NCI-H2107 (cell line): ENCODE results near the gene SLC7A6.

Source experiments
- DNase-seq: peaks from one replicate; lab custom pipeline; 2025; lab: John Stamatoyannopoulos, UW

SLC7A6 gene

GRCh38 chr16:68306633-68307032 is 42.3 kb downstream of the SLC7A6 start:
- no peak for DNase-seq

GRCh38 chr16:68309799-68310198 is 45.5 kb downstream of the SLC7A6 start:
- no peak for DNase-seq

GRCh38 chr16:68310437-68310773 is 46.1 kb downstream of the SLC7A6 start:
- no peak for DNase-seq

GRCh38 chr16:68310774-68311511 is 46.6 kb downstream of the SLC7A6 start, which contains the start of the genes PRMT7 and SLC7A6OS:
Gene PRMT7, plus strand, starts transcription at chr16:68311019. Its CDS starts 4,961 bp downstream, at chr16:68315980.
Gene SLC7A6OS, minus strand, starts transcription at chr16:68310946. Its CDS starts 20 bp downstream, at chr16:68310926.
- DNase-seq, result peak; percentile 91

GRCh38 chr16:68313116-68313515 is 48.8 kb downstream of the SLC7A6 start:
- no peak for DNase-seq

- DNase-seq, result no peak
Observed at GRCh38 chr16:68319185-68319908, 55.0 kb downstream of the SLC7A6 start.

- DNase-seq, result no peak
Observed at GRCh38 chr16:68324336-68324735, 60.0 kb downstream of the SLC7A6 start.

- no peak for DNase-seq
Observed at GRCh38 chr16:68324780-68325357, 60.5 kb downstream of the SLC7A6 start.

GRCh38 chr16:68328151-68328859 is 64.0 kb downstream of the SLC7A6 start:
- peak; percentile 79 for DNase-seq

- DNase-seq, result no peak
Observed at GRCh38 chr16:68328860-68329390, 64.6 kb downstream of the SLC7A6 start.

- DNase-seq, result no peak
Observed at GRCh38 chr16:68331879-68332410, 67.6 kb downstream of the SLC7A6 start.

GRCh38 chr16:68332411-68333121 is 68.2 kb downstream of the SLC7A6 start:
- no peak for DNase-seq

GRCh38 chr16:68335175-68335574 is 70.8 kb downstream of the SLC7A6 start:
- no peak for DNase-seq

GRCh38 chr16:68338326-68339119 is 74.2 kb downstream of the SLC7A6 start:
- DNase-seq, result no peak

GRCh38 chr16:68339214-68339613 is 74.9 kb downstream of the SLC7A6 start:
- DNase-seq, result no peak

GRCh38 chr16:68342620-68343019 is 78.3 kb downstream of the SLC7A6 start:
- no peak for DNase-seq

GRCh38 chr16:68343137-68343536 is 78.8 kb downstream of the SLC7A6 start:
- no peak for DNase-seq

GRCh38 chr16:68344252-68344651 is 79.9 kb downstream of the SLC7A6 start:
- DNase-seq, result no peak

- no peak for DNase-seq
Observed at GRCh38 chr16:68345351-68345810, 81.1 kb downstream of the SLC7A6 start.

- DNase-seq, result no peak
Observed at GRCh38 chr16:68345958-68346635, 81.8 kb downstream of the SLC7A6 start.
